Measurements from ENCODE around the gene TMEM232. TPM values are rescaled to one million over a fixed set of nuclear protein-coding genes. Genes with fewer than 3 reads are reported as not detected.

Gene TMEM232
- total and polyA plus RNA-seq, 2 experiments from 2014 or later: 1.3 to 1.9 TPM

DNA sequence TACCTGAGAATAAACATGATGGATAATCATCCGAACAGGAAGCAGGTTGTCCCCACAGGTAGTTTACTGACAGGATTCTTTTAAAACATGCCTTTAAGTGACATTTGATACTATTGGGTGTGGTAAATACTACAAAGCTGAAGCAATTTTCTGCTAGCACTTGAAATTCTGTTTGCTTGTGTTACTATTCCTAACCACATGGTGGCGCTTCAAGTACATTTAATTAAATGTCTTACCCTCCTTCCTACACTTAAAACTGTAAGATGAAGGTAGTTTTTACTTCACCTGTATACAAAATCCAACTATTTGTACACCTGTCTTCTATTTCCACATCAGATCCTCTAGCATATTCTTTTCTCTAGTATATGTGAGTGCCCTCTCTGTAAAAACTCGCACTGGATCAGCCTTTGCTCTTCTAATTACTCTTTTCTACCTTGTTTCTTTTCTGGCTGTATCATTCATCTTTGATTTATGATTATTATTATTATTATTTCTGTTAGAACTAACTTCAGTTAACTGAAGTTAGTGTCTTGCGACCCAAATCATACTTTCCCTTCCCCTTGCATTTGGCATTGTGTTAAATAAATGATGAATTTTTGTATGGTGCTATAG, 30.8 kb upstream of the TMEM232 start:
- H3K4me1 Mint-ChIP-seq: no peaks in the 10 kb centered on the region; the same call in 1 of the 3 replicates
- no peaks in the 10 kb centered on the region for H3K9me3 Mint-ChIP-seq
- no peak for ATAC-seq
- Histone ChIP-seq H3K36me3 (ENCODE audit: insufficient read depth) (0 out of 2 replicates have a peak, but pooled peaks cover 3% of the 10 kb centered on the region), H3K4me2 (no peak overlapping the region), H3K79me2 (replicated peaks; ENCODE audit: insufficient read depth) (no peaks in the 10 kb centered on the region), H3K27me3 (ENCODE audit: insufficient read depth) (no peaks in the 10 kb centered on the region), H3F3A (replicated peaks; ENCODE audit: low read depth) (no peaks in the 10 kb centered on the region), H2AFZ (no peak overlapping the region), H3K4me3 (no peak overlapping the region), H3K9me2 (ENCODE audit: insufficient read depth) (no peaks in the 10 kb centered on the region), H4K20me1 (replicated peaks; ENCODE audit: insufficient read depth) (no peaks in the 10 kb centered on the region), H3K4me1 (ENCODE audit: insufficient read depth) (no peaks in the 10 kb centered on the region), H3K27ac (ENCODE audit: low read depth) (no peak overlapping the region)
- H3K27ac Mint-ChIP-seq: no peak overlapping the region
- DNase-seq (ENCODE audit: low spot score): peak; percentile 74
- no peaks in the 10 kb centered on the region; the same call in 2 of the 3 replicates for H3K36me3 Mint-ChIP-seq (ENCODE audit: low read depth)
- no peaks in the 10 kb centered on the region for H3K27me3 Mint-ChIP-seq (ENCODE audit: insufficient read depth, low read depth, poor library complexity)
- TF ChIP-seq POLR2AphosphoS5 (IDR thresholded peaks at IDR 0.05; ENCODE audit: low read depth): no peak
- TF ChIP-seq, protein P1, sequence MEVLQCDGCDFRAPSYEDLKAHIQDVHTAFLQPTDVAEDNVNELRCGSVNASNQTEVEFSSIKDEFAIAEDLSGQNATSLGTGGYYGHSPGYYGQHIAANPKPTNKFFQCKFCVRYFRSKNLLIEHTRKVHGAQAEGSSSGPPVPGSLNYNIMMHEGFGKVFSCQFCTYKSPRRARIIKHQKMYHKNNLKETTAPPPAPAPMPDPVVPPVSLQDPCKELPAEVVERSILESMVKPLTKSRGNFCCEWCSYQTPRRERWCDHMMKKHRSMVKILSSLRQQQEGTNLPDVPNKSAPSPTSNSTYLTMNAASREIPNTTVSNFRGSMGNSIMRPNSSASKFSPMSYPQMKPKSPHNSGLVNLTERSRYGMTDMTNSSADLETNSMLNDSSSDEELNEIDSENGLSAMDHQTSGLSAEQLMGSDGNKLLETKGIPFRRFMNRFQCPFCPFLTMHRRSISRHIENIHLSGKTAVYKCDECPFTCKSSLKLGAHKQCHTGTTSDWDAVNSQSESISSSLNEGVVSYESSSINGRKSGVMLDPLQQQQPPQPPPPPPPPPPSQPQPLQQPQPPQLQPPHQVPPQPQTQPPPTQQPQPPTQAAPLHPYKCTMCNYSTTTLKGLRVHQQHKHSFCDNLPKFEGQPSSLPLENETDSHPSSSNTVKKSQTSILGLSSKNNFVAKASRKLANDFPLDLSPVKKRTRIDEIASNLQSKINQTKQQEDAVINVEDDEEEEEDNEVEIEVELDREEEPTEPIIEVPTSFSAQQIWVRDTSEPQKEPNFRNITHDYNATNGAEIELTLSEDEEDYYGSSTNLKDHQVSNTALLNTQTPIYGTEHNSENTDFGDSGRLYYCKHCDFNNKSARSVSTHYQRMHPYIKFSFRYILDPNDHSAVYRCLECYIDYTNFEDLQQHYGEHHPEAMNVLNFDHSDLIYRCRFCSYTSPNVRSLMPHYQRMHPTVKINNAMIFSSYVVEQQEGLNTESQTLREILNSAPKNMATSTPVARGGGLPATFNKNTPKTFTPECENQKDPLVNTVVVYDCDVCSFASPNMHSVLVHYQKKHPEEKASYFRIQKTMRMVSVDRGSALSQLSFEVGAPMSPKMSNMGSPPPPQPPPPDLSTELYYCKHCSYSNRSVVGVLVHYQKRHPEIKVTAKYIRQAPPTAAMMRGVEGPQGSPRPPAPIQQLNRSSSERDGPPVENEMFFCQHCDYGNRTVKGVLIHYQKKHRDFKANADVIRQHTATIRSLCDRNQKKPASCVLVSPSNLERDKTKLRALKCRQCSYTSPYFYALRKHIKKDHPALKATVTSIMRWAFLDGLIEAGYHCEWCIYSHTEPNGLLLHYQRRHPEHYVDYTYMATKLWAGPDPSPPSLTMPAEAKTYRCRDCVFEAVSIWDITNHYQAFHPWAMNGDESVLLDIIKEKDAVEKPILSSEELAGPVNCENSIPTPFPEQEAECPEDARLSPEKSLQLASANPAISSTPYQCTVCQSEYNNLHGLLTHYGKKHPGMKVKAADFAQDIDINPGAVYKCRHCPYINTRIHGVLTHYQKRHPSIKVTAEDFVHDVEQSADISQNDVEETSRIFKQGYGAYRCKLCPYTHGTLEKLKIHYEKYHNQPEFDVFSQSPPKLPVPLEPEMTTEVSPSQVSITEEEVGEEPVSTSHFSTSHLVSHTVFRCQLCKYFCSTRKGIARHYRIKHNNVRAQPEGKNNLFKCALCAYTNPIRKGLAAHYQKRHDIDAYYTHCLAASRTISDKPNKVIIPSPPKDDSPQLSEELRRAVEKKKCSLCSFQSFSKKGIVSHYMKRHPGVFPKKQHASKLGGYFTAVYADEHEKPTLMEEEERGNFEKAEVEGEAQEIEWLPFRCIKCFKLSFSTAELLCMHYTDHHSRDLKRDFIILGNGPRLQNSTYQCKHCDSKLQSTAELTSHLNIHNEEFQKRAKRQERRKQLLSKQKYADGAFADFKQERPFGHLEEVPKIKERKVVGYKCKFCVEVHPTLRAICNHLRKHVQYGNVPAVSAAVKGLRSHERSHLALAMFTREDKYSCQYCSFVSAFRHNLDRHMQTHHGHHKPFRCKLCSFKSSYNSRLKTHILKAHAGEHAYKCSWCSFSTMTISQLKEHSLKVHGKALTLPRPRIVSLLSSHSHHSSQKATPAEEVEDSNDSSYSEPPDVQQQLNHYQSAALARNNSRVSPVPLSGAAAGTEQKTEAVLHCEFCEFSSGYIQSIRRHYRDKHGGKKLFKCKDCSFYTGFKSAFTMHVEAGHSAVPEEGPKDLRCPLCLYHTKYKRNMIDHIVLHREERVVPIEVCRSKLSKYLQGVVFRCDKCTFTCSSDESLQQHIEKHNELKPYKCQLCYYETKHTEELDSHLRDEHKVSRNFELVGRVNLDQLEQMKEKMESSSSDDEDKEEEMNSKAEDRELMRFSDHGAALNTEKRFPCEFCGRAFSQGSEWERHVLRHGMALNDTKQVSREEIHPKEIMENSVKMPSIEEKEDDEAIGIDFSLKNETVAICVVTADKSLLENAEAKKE (CRISPR knock-in tag; IDR thresholded peaks at IDR 0.05): no peak
- TF ChIP-seq, protein P2, sequence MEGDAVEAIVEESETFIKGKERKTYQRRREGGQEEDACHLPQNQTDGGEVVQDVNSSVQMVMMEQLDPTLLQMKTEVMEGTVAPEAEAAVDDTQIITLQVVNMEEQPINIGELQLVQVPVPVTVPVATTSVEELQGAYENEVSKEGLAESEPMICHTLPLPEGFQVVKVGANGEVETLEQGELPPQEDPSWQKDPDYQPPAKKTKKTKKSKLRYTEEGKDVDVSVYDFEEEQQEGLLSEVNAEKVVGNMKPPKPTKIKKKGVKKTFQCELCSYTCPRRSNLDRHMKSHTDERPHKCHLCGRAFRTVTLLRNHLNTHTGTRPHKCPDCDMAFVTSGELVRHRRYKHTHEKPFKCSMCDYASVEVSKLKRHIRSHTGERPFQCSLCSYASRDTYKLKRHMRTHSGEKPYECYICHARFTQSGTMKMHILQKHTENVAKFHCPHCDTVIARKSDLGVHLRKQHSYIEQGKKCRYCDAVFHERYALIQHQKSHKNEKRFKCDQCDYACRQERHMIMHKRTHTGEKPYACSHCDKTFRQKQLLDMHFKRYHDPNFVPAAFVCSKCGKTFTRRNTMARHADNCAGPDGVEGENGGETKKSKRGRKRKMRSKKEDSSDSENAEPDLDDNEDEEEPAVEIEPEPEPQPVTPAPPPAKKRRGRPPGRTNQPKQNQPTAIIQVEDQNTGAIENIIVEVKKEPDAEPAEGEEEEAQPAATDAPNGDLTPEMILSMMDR (conservative IDR thresholded peaks at IDR 0.05; ENCODE audit: low read depth in 2 of 2): peak; percentile 64 to 78
- no peak for TF ChIP-seq ZNF114 (CRISPR knock-in tag; IDR thresholded peaks at IDR 0.05)
- TF ChIP-seq, protein P3, sequence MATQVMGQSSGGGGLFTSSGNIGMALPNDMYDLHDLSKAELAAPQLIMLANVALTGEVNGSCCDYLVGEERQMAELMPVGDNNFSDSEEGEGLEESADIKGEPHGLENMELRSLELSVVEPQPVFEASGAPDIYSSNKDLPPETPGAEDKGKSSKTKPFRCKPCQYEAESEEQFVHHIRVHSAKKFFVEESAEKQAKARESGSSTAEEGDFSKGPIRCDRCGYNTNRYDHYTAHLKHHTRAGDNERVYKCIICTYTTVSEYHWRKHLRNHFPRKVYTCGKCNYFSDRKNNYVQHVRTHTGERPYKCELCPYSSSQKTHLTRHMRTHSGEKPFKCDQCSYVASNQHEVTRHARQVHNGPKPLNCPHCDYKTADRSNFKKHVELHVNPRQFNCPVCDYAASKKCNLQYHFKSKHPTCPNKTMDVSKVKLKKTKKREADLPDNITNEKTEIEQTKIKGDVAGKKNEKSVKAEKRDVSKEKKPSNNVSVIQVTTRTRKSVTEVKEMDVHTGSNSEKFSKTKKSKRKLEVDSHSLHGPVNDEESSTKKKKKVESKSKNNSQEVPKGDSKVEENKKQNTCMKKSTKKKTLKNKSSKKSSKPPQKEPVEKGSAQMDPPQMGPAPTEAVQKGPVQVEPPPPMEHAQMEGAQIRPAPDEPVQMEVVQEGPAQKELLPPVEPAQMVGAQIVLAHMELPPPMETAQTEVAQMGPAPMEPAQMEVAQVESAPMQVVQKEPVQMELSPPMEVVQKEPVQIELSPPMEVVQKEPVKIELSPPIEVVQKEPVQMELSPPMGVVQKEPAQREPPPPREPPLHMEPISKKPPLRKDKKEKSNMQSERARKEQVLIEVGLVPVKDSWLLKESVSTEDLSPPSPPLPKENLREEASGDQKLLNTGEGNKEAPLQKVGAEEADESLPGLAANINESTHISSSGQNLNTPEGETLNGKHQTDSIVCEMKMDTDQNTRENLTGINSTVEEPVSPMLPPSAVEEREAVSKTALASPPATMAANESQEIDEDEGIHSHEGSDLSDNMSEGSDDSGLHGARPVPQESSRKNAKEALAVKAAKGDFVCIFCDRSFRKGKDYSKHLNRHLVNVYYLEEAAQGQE (IDR thresholded peaks at IDR 0.05; ENCODE audit: unreplicated experiment): no peak
- no peak overlapping the region for H3K4me3 Mint-ChIP-seq
